Astrocyte (in vitro differentiated cells and primary cell): ENCODE data around the gene CHMP3.

ENCODE experiments used
- EZH2 ChIP-seq: IDR thresholded peaks from 2 replicates; pipeline ENCODE4 v1.6.1; 2012; ENCODE audit warnings: mild to moderate bottlenecking, low read length, inconsistent platforms; ENCODE audit not compliant: insufficient read depth
- TF ChIP-seq, protein P1 (sequence below): IDR thresholded peaks from 2 replicates; pipeline ENCODE4 v1.5.1; 2011; ENCODE audit warnings: low read depth, mild to moderate bottlenecking, inconsistent platforms, low read length, moderate library complexity; ENCODE audit not compliant: insufficient read depth

DNA sequence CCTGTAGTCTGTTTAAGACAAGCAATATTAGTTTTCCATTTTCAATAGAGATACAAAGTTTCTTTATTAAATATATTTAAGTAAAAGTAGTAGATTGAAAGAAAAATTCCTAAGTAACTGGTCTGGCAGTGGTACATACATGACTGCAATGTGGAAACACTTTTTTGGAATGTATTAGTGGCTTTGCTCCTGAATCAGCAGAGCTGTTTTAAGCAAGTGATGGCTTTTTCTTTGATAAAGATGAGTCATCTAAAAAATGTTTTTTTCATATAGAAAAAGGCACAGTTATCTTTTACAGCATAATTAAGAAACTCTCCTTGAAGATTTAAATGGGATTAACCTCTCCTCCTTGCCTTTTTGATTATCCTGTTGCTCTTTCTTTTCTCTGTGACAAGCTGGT is 87.2 kb downstream of the CHMP3 start:
- no peak for TF ChIP-seq EZH2
- TF ChIP-seq, protein P1, sequence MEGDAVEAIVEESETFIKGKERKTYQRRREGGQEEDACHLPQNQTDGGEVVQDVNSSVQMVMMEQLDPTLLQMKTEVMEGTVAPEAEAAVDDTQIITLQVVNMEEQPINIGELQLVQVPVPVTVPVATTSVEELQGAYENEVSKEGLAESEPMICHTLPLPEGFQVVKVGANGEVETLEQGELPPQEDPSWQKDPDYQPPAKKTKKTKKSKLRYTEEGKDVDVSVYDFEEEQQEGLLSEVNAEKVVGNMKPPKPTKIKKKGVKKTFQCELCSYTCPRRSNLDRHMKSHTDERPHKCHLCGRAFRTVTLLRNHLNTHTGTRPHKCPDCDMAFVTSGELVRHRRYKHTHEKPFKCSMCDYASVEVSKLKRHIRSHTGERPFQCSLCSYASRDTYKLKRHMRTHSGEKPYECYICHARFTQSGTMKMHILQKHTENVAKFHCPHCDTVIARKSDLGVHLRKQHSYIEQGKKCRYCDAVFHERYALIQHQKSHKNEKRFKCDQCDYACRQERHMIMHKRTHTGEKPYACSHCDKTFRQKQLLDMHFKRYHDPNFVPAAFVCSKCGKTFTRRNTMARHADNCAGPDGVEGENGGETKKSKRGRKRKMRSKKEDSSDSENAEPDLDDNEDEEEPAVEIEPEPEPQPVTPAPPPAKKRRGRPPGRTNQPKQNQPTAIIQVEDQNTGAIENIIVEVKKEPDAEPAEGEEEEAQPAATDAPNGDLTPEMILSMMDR = no peak
